DOHH2 (cell line): ENCODE data around the gene DUS3L.

ENCODE experiments used
- H3F3A ChIP-seq: fragments of 200-600 bp; sonication (generic), shearing (Covaris generic); 2 replicates; pipeline ENCODE4 v1.6.0; 2016; ENCODE audit warnings: antibody characterized with exemption, mild to moderate bottlenecking; ENCODE audit not compliant: control insufficient read depth, insufficient read depth
- H3K27ac ChIP-seq: fragments of 200-600 bp; sonication (generic); 2 replicates; pipeline ENCODE4 v1.5.1; 2014; ENCODE audit warnings: low read depth, mild to moderate bottlenecking, low read length, moderate library complexity
- H3K27me3 ChIP-seq: fragments of 200-600 bp; sonication (generic); 2 replicates; pipeline ENCODE4 v1.6.1; 2014; ENCODE audit warnings: mild to moderate bottlenecking, low read length, mixed read lengths; ENCODE audit not compliant: control insufficient read depth
- H3K36me3 ChIP-seq: fragments of 200-600 bp; sonication (generic); 2 replicates; pipeline ENCODE4 v1.6.1; 2014; ENCODE audit warnings: mild to moderate bottlenecking, low read length, moderate library complexity, mixed read lengths; ENCODE audit not compliant: control insufficient read depth
- H3K4me1 ChIP-seq: fragments of 200-600 bp; sonication (generic); 2 replicates; pipeline ENCODE4 v1.6.1; 2014; ENCODE audit warnings: mild to moderate bottlenecking, low read length, mixed read lengths; ENCODE audit not compliant: control insufficient read depth
- H3K4me2 ChIP-seq: fragments of 200-600 bp; sonication (generic); 2 replicates; pipeline ENCODE4 v1.6.0; 2014; ENCODE audit warnings: mild to moderate bottlenecking, low read length, moderate library complexity
- H3K4me3 ChIP-seq: fragments of 200-600 bp; sonication (generic); 2 replicates; pipeline ENCODE4 v1.5.1; 2014; ENCODE audit warnings: mild to moderate bottlenecking, low read length, mixed read lengths
- H3K79me2 ChIP-seq: fragments of 200-600 bp; sonication (generic); 2 replicates; pipeline ENCODE4 v1.6.1; 2014; ENCODE audit warnings: mild to moderate bottlenecking, low read length, mixed read lengths; ENCODE audit not compliant: control insufficient read depth
- H3K9me2 ChIP-seq: fragments of 200-600 bp; sonication (generic); replicated peaks from 2 replicates; pipeline ENCODE4 v1.6.1; 2014; ENCODE audit warnings: mild to moderate bottlenecking, low read length, mixed read lengths; ENCODE audit not compliant: control insufficient read depth
- H3K9me3 ChIP-seq: fragments of 200-600 bp; sonication (generic); 2 replicates; pipeline ENCODE4 v1.6.1; 2014; ENCODE audit warnings: antibody characterized with exemption, low read length, mixed read lengths; ENCODE audit not compliant: control insufficient read depth, insufficient read depth
- H4K20me1 ChIP-seq: fragments of 200-600 bp; sonication (generic); 2 replicates; pipeline ENCODE4 v1.6.0; 2014; ENCODE audit warnings: low read depth, mild to moderate bottlenecking, antibody characterized with exemption, low read length, moderate library complexity; ENCODE audit not compliant: control insufficient read depth, insufficient read depth
- CTCF ChIP-seq: fragments of 200-600 bp; sonication (generic); IDR thresholded peaks from one replicate; pipeline ENCODE4 v1.5.1; 2014; ENCODE audit warnings: antibody characterized with exemption, mild to moderate bottlenecking, low read depth, low read length; ENCODE audit not compliant: poor library complexity, severe bottlenecking
- EZH2phosphoT487 ChIP-seq: fragments of 200-600 bp; sonication (generic); IDR thresholded peaks from 2 replicates; pipeline ENCODE4 v1.6.1; 2017; ENCODE audit warnings: borderline replicate concordance, mild to moderate bottlenecking, antibody characterized with exemption, low read length, moderate library complexity, mixed read lengths

DUS3L gene

GRCh38 chr19:5803441-5803751, 12.4 kb upstream of the DUS3L start:
- Histone ChIP-seq H3K27me3 (peaks cover 24% of the 10 kb centered on the region), H4K20me1 (no peaks in the 10 kb centered on the region), H3K27ac (no peak overlapping the region), H3K4me2 (peak overlapping the region; percentile 83), H3K9me3 (no peaks in the 10 kb centered on the region), H3F3A (no peaks in the 10 kb centered on the region), H3K36me3 (no peaks in the 10 kb centered on the region), H3K4me3 (peak overlapping the region; percentile 66), H3K79me2 (no peaks in the 10 kb centered on the region), H3K9me2 (no peaks in the 10 kb centered on the region), H3K4me1 (peaks cover 14% of the 10 kb centered on the region)
- TF ChIP-seq EZH2phosphoT487 (no peak), CTCF (no peak)

- H3K4me1 ChIP-seq = peaks cover 14% of the 10 kb centered on the region
- H3K4me3 ChIP-seq = no peak overlapping the region
- H4K20me1 ChIP-seq = no peaks in the 10 kb centered on the region
- no peaks in the 10 kb centered on the region for H3K9me3 ChIP-seq
- H3K9me2 ChIP-seq = no peaks in the 10 kb centered on the region
- H3K36me3 ChIP-seq = no peaks in the 10 kb centered on the region
- H3K27ac ChIP-seq = no peak overlapping the region
- TF ChIP-seq CTCF (no peak), EZH2phosphoT487 (no peak)
- H3K79me2 ChIP-seq = no peaks in the 10 kb centered on the region
- H3F3A ChIP-seq = no peaks in the 10 kb centered on the region
- peaks cover 24% of the 10 kb centered on the region for H3K27me3 ChIP-seq
- H3K4me2 ChIP-seq = no peak overlapping the region
These were observed 11.0 kb upstream of the DUS3L start for GRCh38 chr19:5801796-5802619.

- Histone ChIP-seq H3K4me2 (no peak overlapping the region), H4K20me1 (no peaks in the 10 kb centered on the region), H3K4me3 (no peak overlapping the region), H3K4me1 (peaks cover 14% of the 10 kb centered on the region), H3K9me2 (no peaks in the 10 kb centered on the region), H3K79me2 (no peaks in the 10 kb centered on the region), H3K27me3 (peaks cover 13% of the 10 kb centered on the region), H3K27ac (no peak overlapping the region), H3K36me3 (no peaks in the 10 kb centered on the region), H3K9me3 (no peaks in the 10 kb centered on the region), H3F3A (no peaks in the 10 kb centered on the region)
- no peak for TF ChIP-seq EZH2phosphoT487
- TF ChIP-seq CTCF = no peak
These were observed 9.7 kb upstream of the DUS3L start for GRCh38 chr19:5800361-5801270.
